Measurements from ENCODE around the gene ANKRD40CL.
"Not testable (repeated sequence)": the region's sequence is repeated elsewhere in the genome, so short reads cannot be mapped to it uniquely, and the experiment has no call there.

ANKRD40CL gene

GRCh38 chr17:50767446-50767845 lies at the start of gene ANKRD40CL:
TSS of gene ANKRD40CL (minus strand) at chr17:50767518. CDS start at chr17:50766913, 605 bp downstream.
- DNase-seq (ENCODE audit: low read depth) = no peak

GRCh38 chr17:50816271-50816670 lies 49.0 kb upstream of the ANKRD40CL start:
- DNase-seq (ENCODE audit: low read depth) = no peak

GRCh38 chr17:50815400-50815799 lies 48.1 kb upstream of the ANKRD40CL start:
- DNase-seq (ENCODE audit: low read depth) = no peak

GRCh38 chr17:50813583-50813982 lies 46.3 kb upstream of the ANKRD40CL start:
- no peak for DNase-seq (ENCODE audit: low read depth)

- no peak for DNase-seq (ENCODE audit: low read depth)
Measured at GRCh38 chr17:50808888-50809287, 41.6 kb upstream of the ANKRD40CL start.

- no peak for DNase-seq (ENCODE audit: low read depth)
Measured at GRCh38 chr17:50808413-50808812, 41.1 kb upstream of the ANKRD40CL start.

- no peak for DNase-seq (ENCODE audit: low read depth)
Measured at GRCh38 chr17:50807675-50808074, 40.4 kb upstream of the ANKRD40CL start.

GRCh38 chr17:50807009-50807408 lies 39.7 kb upstream of the ANKRD40CL start:
- DNase-seq (ENCODE audit: low read depth) = no peak

- DNase-seq (ENCODE audit: low read depth) = no peak
Measured at GRCh38 chr17:50806141-50806643, 38.9 kb upstream of the ANKRD40CL start.

GRCh38 chr17:50805486-50805885 lies 38.2 kb upstream of the ANKRD40CL start:
- DNase-seq (ENCODE audit: low read depth) = no peak

GRCh38 chr17:50804749-50805475 lies 37.6 kb upstream of the ANKRD40CL start:
- not testable (repeated sequence) for DNase-seq (ENCODE audit: low read depth)

GRCh38 chr17:50803676-50804075 lies 36.4 kb upstream of the ANKRD40CL start:
- no peak for DNase-seq (ENCODE audit: low read depth)

- no peak for DNase-seq (ENCODE audit: low read depth)
Measured at GRCh38 chr17:50802609-50803571, 35.6 kb upstream of the ANKRD40CL start.

- no peak for DNase-seq (ENCODE audit: low read depth)
Measured at GRCh38 chr17:50800196-50800700, 32.9 kb upstream of the ANKRD40CL start.

GRCh38 chr17:50799582-50799981 lies 32.3 kb upstream of the ANKRD40CL start:
- DNase-seq (ENCODE audit: low read depth) = no peak

- no peak for DNase-seq (ENCODE audit: low read depth)
Measured at GRCh38 chr17:50798424-50799288, 31.3 kb upstream of the ANKRD40CL start.

GRCh38 chr17:50797135-50797810 lies 30.0 kb upstream of the ANKRD40CL start:
- no peak for DNase-seq (ENCODE audit: low read depth)

GRCh38 chr17:50794361-50794760 lies 27.0 kb upstream of the ANKRD40CL start:
- no peak for DNase-seq (ENCODE audit: low read depth)

GRCh38 chr17:50793007-50793406 lies 25.7 kb upstream of the ANKRD40CL start:
- no peak for DNase-seq (ENCODE audit: low read depth)

GRCh38 chr17:50792132-50792531 lies 24.8 kb upstream of the ANKRD40CL start:
- DNase-seq (ENCODE audit: low read depth) = no peak

- DNase-seq (ENCODE audit: low read depth) = no peak
Measured at GRCh38 chr17:50790618-50791017, 23.3 kb upstream of the ANKRD40CL start.
